Fibroblast of gingiva (primary cell): Measurements from ENCODE around the gene PRKAG2.

Source experiments
- DNase-seq: peaks from one replicate; pipeline ENCODE4 v3.0.0-alpha.2; 2011; ENCODE audit warnings: low read depth

Gene PRKAG2

GRCh38 chr7:151744656-151745638 is 132.0 kb downstream of the PRKAG2 start:
- peak; percentile 79 for DNase-seq

- DNase-seq: no peak
Measured at GRCh38 chr7:151744051-151744580, 132.8 kb downstream of the PRKAG2 start.

- no peak for DNase-seq
Measured at GRCh38 chr7:151743481-151743983, 133.4 kb downstream of the PRKAG2 start.

GRCh38 chr7:151742713-151743480 is 134.0 kb downstream of the PRKAG2 start:
- no peak for DNase-seq

- DNase-seq: no peak
Measured at GRCh38 chr7:151741585-151741984, 135.3 kb downstream of the PRKAG2 start.

- DNase-seq: no peak
Measured at GRCh38 chr7:151740081-151740851, 136.6 kb downstream of the PRKAG2 start.

- DNase-seq: no peak
Measured at GRCh38 chr7:151738925-151739324, 138.0 kb downstream of the PRKAG2 start.

- peak; percentile 99 for DNase-seq
Measured at GRCh38 chr7:151736403-151736909, 140.5 kb downstream of the PRKAG2 start.

- DNase-seq: no peak
Measured at GRCh38 chr7:151735851-151736402, 141.0 kb downstream of the PRKAG2 start.

- DNase-seq: no peak
Measured at GRCh38 chr7:151735186-151735850, 141.6 kb downstream of the PRKAG2 start.

GRCh38 chr7:151732834-151733592 is 143.9 kb downstream of the PRKAG2 start:
- no peak for DNase-seq

GRCh38 chr7:151732292-151732691 is 144.6 kb downstream of the PRKAG2 start:
- DNase-seq: no peak

- no peak for DNase-seq
Measured at GRCh38 chr7:151731022-151731441, 145.9 kb downstream of the PRKAG2 start.

- no peak for DNase-seq
Measured at GRCh38 chr7:151730591-151730990, 146.3 kb downstream of the PRKAG2 start.

GRCh38 chr7:151729521-151729921 is 147.4 kb downstream of the PRKAG2 start:
- no peak for DNase-seq

- DNase-seq: no peak
Measured at GRCh38 chr7:151728746-151729145, 148.2 kb downstream of the PRKAG2 start.

GRCh38 chr7:151728286-151728660 is 148.6 kb downstream of the PRKAG2 start:
- DNase-seq: no peak

GRCh38 chr7:151727579-151728285 is 149.2 kb downstream of the PRKAG2 start:
- DNase-seq: peak; percentile 90
